GM12872 (cell line): ENCODE measurements around the gene HERC4.

ENCODE experiments used
- CTCF ChIP-seq: IDR thresholded peaks from 3 replicates; pipeline ENCODE4 v1.5.1; 2011; ENCODE audit warnings: low read depth, mild to moderate bottlenecking, low read length, moderate library complexity; ENCODE audit not compliant: insufficient read depth

Gene HERC4

GRCh38 chr10:68110027-68110426, 34.9 kb upstream of the HERC4 start:
- TF ChIP-seq CTCF = no peak

- TF ChIP-seq CTCF = no peak
Measured at GRCh38 chr10:68109331-68109730, 34.2 kb upstream of the HERC4 start, which contains the start of gene MYPN. TSS of gene MYPN (plus strand) at chr10:68109488. CDS start at chr10:68121439, 11,951 bp downstream.

DNA sequence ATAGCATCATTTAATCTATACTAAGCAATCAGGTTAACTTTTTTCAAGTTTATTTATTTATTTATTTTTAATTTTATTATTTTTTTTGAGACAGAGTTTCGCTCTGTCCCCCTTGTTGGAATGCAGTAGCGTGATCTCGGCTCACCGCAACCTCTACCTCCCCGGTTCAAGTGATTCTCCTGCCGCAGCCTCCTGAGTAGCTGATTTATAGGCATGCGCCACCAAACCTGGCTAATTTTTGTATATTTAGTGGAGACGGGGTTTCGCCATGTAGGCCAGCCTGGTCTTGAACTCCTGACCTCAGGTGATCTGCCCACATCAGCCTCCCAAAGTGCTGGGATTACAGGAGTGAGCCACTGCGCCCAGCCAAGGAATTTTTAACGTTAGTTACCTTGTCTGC, 33.6 kb upstream of the HERC4 start:
- TF ChIP-seq CTCF = no peak

DNA sequence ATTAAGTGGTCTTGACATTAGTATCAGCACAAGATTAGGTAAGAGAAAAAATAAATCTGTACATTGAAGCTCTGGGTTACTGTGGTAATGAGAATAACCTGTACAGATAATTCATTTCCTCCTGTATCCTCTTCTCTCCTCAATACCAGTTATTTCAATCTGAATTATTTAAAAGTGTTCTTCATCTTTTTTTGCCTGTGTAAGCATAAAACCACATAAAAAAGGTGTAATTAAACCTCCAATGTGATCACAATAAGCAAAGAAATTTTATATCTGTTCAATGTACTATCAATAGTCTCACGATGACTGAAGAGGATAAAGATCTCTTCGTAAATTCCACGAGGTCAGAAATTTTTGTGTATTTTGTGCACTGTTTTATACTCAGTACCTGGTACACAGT, 33.0 kb upstream of the HERC4 start:
- TF ChIP-seq CTCF = no peak

GRCh38 chr10:68107651-68108050, 32.6 kb upstream of the HERC4 start:
- no peak for TF ChIP-seq CTCF

GRCh38 chr10:68106656-68107055, 31.6 kb upstream of the HERC4 start:
- no peak for TF ChIP-seq CTCF

GRCh38 chr10:68105820-68106219, 30.7 kb upstream of the HERC4 start:
- TF ChIP-seq CTCF = no peak

DNA sequence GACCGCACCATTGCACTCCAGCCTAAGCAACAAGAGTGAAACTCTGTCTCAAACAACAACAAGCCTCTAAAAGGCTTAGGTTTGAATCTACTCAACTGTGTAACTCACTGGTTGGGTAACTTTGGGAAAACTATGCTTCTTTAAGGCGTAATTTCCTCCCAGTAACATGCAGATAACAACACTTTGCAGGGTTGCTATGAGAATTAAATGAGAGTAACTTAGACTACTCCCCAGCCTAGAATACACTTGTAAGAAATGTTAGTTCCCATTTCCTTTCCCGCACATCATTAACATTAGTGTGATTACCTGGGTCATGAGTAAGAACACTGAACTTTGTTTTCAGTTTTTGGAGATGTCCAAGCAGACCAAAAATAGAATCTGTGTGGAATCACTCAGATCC, 28.8 kb upstream of the HERC4 start:
- no peak for TF ChIP-seq CTCF
